HCT116 (cell line): Measurements from ENCODE around the gene RBMS1. TPM values are rescaled to one million over a fixed set of nuclear protein-coding genes. Genes with fewer than 3 reads are reported as not detected.

Experiments used
- ATAC-seq: fragments of 200-7000 bp; cut with Tn5 transposase; 2 replicates; pipeline ENCODE4 v1.9.1; 2020; ENCODE audit warnings: mild to moderate bottlenecking, moderate library complexity
- BruUV-seq: library from RNA; stranded (reverse); fragments of 400-500 nt; replicated peaks from 2 replicates; lab custom pipeline; 2021; lab: Mats Ljungman, UMichigan
- CTCF ChIA-PET: fragments of 300-600 bp; sonication (Branson Sonifier 250); formaldehyde crosslinking; loops from one replicate; lab custom pipeline; 2021; ENCODE audit warnings: antibody characterized with exemption; lab: Charles Lee
- POLR2A ChIA-PET: fragments of 300-600, 350-600 bp; sonication (Branson Sonifier 250); formaldehyde crosslinking; loops from one replicate; lab custom pipeline; 2021; ENCODE audit warnings: antibody characterized with exemption; lab: Charles Lee
- RAD21 ChIA-PET, 2 experiments: fragments of 300-600 bp; sonication (Branson Sonifier 250); formaldehyde crosslinking; loops; one replicate each; lab custom pipeline; 2023; ENCODE audit warnings: low total read pairs in 2 of 2; ENCODE audit not compliant: uncharacterized antibody in 2 of 2, unreplicated experiment in 2 of 2, low non-redundant PET in 1 of 2; lab: Charles Lee
- DNase-seq: peaks from one replicate; pipeline ENCODE4 v3.0.0-alpha.2; 2010; ENCODE audit warnings: low read depth, low spot score
- H2AFZ ChIP-seq: fragments of 200-600 bp; shearing (Covaris generic), sonication (generic); 2 replicates; pipeline ENCODE4 v1.6.1; 2017; ENCODE audit warnings: low read depth, mixed run types, mixed read lengths, antibody characterized with exemption, low read length; ENCODE audit not compliant: poor library complexity, severe bottlenecking
- H3K27ac ChIP-seq: 2 replicates; pipeline ENCODE4 v1.5.1; 2012; ENCODE audit warnings: low read depth, low read length
- H3K27me3 ChIP-seq: fragments of 200-600 bp; sonication (generic); 2 replicates; pipeline ENCODE4 v1.6.1; 2016; ENCODE audit warnings: mixed run types, low read length, mixed read lengths; ENCODE audit not compliant: insufficient read depth
- H3K36me3 ChIP-seq, 2 experiments: fragments of 200-500 bp in 1 of 2; fragments of 200-600 bp in 1 of 2; sonication (Bioruptor generic) in 1 of 2; sonication (generic) in 1 of 2; 2 replicates each; pipeline versions ENCODE4 v1.5.1 to v1.6.1; 2014 to 2016; ENCODE audit warnings: low read length in 2 of 2, inconsistent platforms in 1 of 2, mixed read lengths in 1 of 2, mixed run types in 1 of 2; ENCODE audit not compliant: insufficient read depth in 2 of 2, control insufficient read depth in 1 of 2
- H3K4me1 ChIP-seq, 2 experiments: fragments of 200-600 bp in 1 of 2; sonication (generic) in 1 of 2; 2 replicates each; pipeline versions ENCODE4 v1.5.1 to v1.6.1; 2012 to 2017; ENCODE audit warnings: low read length in 2 of 2, inconsistent platforms in 1 of 2, mild to moderate bottlenecking in 1 of 2, mixed read lengths in 1 of 2, mixed run types in 1 of 2, moderate library complexity in 1 of 2; ENCODE audit not compliant: insufficient read depth in 2 of 2, control insufficient read depth in 1 of 2
- H3K4me2 ChIP-seq: fragments of 200-600 bp; sonication (generic); 2 replicates; pipeline ENCODE4 v1.6.1; 2017; ENCODE audit warnings: mixed run types, low read length, mixed read lengths
- H3K4me3 ChIP-seq, 2 experiments: fragments of 200-600 bp in 1 of 2; sonication (generic) in 1 of 2; replicated peaks in 1 of 2; 2 replicates each; pipeline ENCODE4 v1.5.1; 2011 to 2016; ENCODE audit warnings: low read length in 2 of 2, control low read depth in 1 of 2, low read depth in 1 of 2, mild to moderate bottlenecking in 1 of 2, mixed read lengths in 1 of 2, mixed run types in 1 of 2
- H3K79me2 ChIP-seq: fragments of 200-600 bp; sonication (generic); 2 replicates; pipeline ENCODE4 v1.6.1; 2017; ENCODE audit warnings: mild to moderate bottlenecking, mixed run types, low read length, moderate library complexity, mixed read lengths; ENCODE audit not compliant: insufficient read depth
- H3K9ac ChIP-seq: fragments of 200-600 bp; sonication (generic); 2 replicates; pipeline ENCODE4 v1.6.1; 2016; ENCODE audit warnings: low read length, mixed read lengths
- H3K9me2 ChIP-seq: fragments of 200-600 bp; sonication (generic), shearing (Covaris generic); 2 replicates; pipeline ENCODE4 v1.6.1; 2017; ENCODE audit warnings: mixed run types, mild to moderate bottlenecking, moderate library complexity; ENCODE audit not compliant: insufficient read depth
- H3K9me3 ChIP-seq, 2 experiments: fragments of 200-500 bp in 1 of 2; fragments of 200-600 bp in 1 of 2; sonication (Bioruptor generic) in 1 of 2; sonication (generic) in 1 of 2; 2 replicates each; pipeline ENCODE4 v1.6.1; 2014 to 2017; ENCODE audit warnings: low read length in 2 of 2, mixed read lengths in 2 of 2, inconsistent platforms in 1 of 2, low read depth in 1 of 2, mild to moderate bottlenecking in 1 of 2, mixed run types in 1 of 2, moderate library complexity in 1 of 2; ENCODE audit not compliant: control insufficient read depth in 1 of 2, insufficient read depth in 1 of 2
- H4K20me1 ChIP-seq: fragments of 200-600 bp; sonication (generic), shearing (Covaris generic); 2 replicates; pipeline ENCODE4 v1.6.1; 2017; ENCODE audit warnings: mixed run types, mild to moderate bottlenecking, moderate library complexity; ENCODE audit not compliant: insufficient read depth
- CBX3 ChIP-seq: IDR thresholded peaks from 2 replicates; pipeline ENCODE4 v1.6.1; 2012; ENCODE audit warnings: low read depth
- CEBPB ChIP-seq: IDR thresholded peaks from 2 replicates; pipeline ENCODE4 v1.6.1; 2012; ENCODE audit warnings: low read depth
- EGR1 ChIP-seq: IDR thresholded peaks from 2 replicates; pipeline ENCODE4 v1.6.1; 2012; ENCODE audit warnings: low read depth
- ELF1 ChIP-seq: IDR thresholded peaks from 2 replicates; pipeline ENCODE4 v1.6.1; 2012; ENCODE audit warnings: low read depth, borderline replicate concordance
- EZH2 ChIP-seq: fragments of 200-600 bp; sonication (generic); IDR thresholded peaks from 2 replicates; pipeline ENCODE4 v1.6.1; 2017; ENCODE audit warnings: antibody characterized with exemption, mixed run types
- EZH2phosphoT487 ChIP-seq: fragments of 200-600 bp; IDR thresholded peaks from 2 replicates; pipeline ENCODE4 v1.6.1; 2018; ENCODE audit warnings: antibody characterized with exemption, borderline replicate concordance
- FOSL1 ChIP-seq: IDR thresholded peaks from 2 replicates; pipeline ENCODE4 v1.6.1; 2012; ENCODE audit warnings: low read depth
- POLR2A ChIP-seq: IDR thresholded peaks from 2 replicates; pipeline ENCODE4 v1.7.0; 2011; ENCODE audit warnings: borderline replicate concordance; ENCODE audit not compliant: insufficient read depth, insufficient read length; ENCODE audit errors: extremely low read depth
- POLR2AphosphoS5 ChIP-seq: IDR thresholded peaks from 2 replicates; pipeline ENCODE4 v1.6.1; 2011; ENCODE audit warnings: mild to moderate bottlenecking, low read depth, low read length, moderate library complexity
- RAD21 ChIP-seq: IDR thresholded peaks from 2 replicates; pipeline ENCODE4 v1.6.1; 2012; ENCODE audit warnings: low read depth, mild to moderate bottlenecking
- SP1 ChIP-seq: IDR thresholded peaks from 2 replicates; pipeline ENCODE4 v1.6.1; 2012; ENCODE audit warnings: low read depth
- TCF7L2 ChIP-seq: IDR thresholded peaks from 2 replicates; pipeline ENCODE4 v1.7.0; 2011; ENCODE audit warnings: borderline replicate concordance, inconsistent platforms; ENCODE audit not compliant: insufficient read depth, insufficient read length; ENCODE audit errors: extremely low read depth
- YY1 ChIP-seq: IDR thresholded peaks from 2 replicates; pipeline ENCODE4 v1.6.1; 2011; ENCODE audit warnings: low read length, low read depth, moderate library complexity, mild to moderate bottlenecking; ENCODE audit not compliant: insufficient replicate concordance; ENCODE audit errors: extremely low read depth
- ZFX ChIP-seq: fragments of 450-650 bp; IDR thresholded peaks from 2 replicates; pipeline ENCODE4 v1.6.1; 2017
- ZNF274 ChIP-seq: fragments of 200-500 bp; sonication (Bioruptor generic); IDR thresholded peaks from 2 replicates; pipeline ENCODE4 v1.6.1; 2014; ENCODE audit warnings: mild to moderate bottlenecking, low read depth, low read length, inconsistent platforms
- intact Hi-C: fragments of 100-400 bp; cut with micrococcal nuclease; formaldehyde crosslinking; loops from 2 replicates; pipeline ENCODE4 v1.10.0; 2022
- total RNA-seq: library from RNA; stranded (reverse); gene quantifications from one replicate; pipeline ENCODE4 v1.2.1, GENCODE V29; 2021; ENCODE audit not compliant: unreplicated experiment
- TF ChIP-seq, protein P1 (sequence below): IDR thresholded peaks from 2 replicates; pipeline ENCODE4 v1.6.1; 2012
- TF ChIP-seq, protein P2 (sequence below): IDR thresholded peaks from 2 replicates; pipeline ENCODE4 v1.6.1; 2012; ENCODE audit warnings: low read depth
- TF ChIP-seq, protein P3 (sequence below): IDR thresholded peaks from 2 replicates; pipeline ENCODE4 v1.6.1; 2011; ENCODE audit warnings: mild to moderate bottlenecking, low read length, moderate library complexity; ENCODE audit not compliant: insufficient replicate concordance; ENCODE audit errors: extremely low read depth
- TF ChIP-seq, protein P4 (sequence below): IDR thresholded peaks from 2 replicates; pipeline ENCODE4 v1.6.1; 2012
- TF ChIP-seq, protein P5 (sequence below), 3 experiments: fragments of 200-600 bp in 1 of 3; sonication (generic) in 1 of 3; IDR thresholded peaks in 2 of 3; conservative IDR thresholded peaks in 1 of 3; 2 replicates each; pipeline ENCODE4 v1.5.1; 2012 to 2017; ENCODE audit warnings: low read depth in 2 of 3, low read length in 2 of 3, antibody characterized with exemption in 1 of 3, borderline replicate concordance in 1 of 3, control low read depth in 1 of 3, mild to moderate bottlenecking in 1 of 3, mixed read lengths in 1 of 3, mixed run types in 1 of 3, moderate library complexity in 1 of 3; ENCODE audit not compliant: insufficient read depth in 1 of 3

Gene RBMS1
- total RNA-seq, 1 experiment from 2014 or later: 17.6 TPM

DNA sequence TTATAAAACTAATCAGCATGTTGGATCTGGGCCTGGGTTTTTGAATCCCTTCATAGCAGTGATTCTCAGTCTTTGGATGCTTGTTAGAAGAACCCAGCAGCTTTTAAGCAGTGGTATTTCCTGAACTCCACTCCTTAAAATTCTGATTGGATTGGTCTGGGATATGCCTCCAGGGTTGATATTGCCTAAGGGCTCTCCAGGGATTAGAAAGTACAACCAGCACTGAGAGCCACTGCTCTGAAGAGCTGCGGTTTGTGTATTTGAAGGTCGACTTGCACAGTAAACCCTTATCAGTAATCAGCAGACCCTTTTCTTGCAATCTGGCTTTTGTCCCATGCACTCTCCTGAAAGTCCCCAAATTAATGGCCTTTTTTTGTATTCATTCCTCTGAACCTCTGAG lies 17.0 kb upstream of the RBMS1 start:
- Histone ChIP-seq H3K79me2 (no peaks in the 10 kb centered on the region), H3K36me3 (no peaks in the 10 kb centered on the region), H3K9ac (no peak overlapping the region), H4K20me1 (no peaks in the 10 kb centered on the region), H2AFZ (no peak overlapping the region), H3K4me1 (no peaks in the 10 kb centered on the region), H3K4me3 (no peak overlapping the region), H3K4me2 (no peak overlapping the region), H3K9me2 (no peaks in the 10 kb centered on the region), H3K9me3 (no peaks in the 10 kb centered on the region), H3K27me3 (no peaks in the 10 kb centered on the region), H3K27ac (no peak overlapping the region)
- ChIA-PET POLR2A (no interaction called here), CTCF (no interaction called here), RAD21 (no interaction called here)
- DNase-seq (no peak), ATAC-seq (no peak)
- TF ChIP-seq, protein P1, sequence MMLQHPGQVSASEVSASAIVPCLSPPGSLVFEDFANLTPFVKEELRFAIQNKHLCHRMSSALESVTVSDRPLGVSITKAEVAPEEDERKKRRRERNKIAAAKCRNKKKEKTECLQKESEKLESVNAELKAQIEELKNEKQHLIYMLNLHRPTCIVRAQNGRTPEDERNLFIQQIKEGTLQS: no peak
- TF ChIP-seq SP1 (no peak), EGR1 (no peak), TCF7L2 (no peak), YY1 (no peak), ZNF274 (no peak), RAD21 (no peak), POLR2A (no peak), ELF1 (no peak), FOSL1 (no peak), EZH2phosphoT487 (no peak), CEBPB (no peak), ZFX (no peak), EZH2 (no peak), CBX3 (no peak), POLR2AphosphoS5 (no peak)
- TF ChIP-seq, protein P2, sequence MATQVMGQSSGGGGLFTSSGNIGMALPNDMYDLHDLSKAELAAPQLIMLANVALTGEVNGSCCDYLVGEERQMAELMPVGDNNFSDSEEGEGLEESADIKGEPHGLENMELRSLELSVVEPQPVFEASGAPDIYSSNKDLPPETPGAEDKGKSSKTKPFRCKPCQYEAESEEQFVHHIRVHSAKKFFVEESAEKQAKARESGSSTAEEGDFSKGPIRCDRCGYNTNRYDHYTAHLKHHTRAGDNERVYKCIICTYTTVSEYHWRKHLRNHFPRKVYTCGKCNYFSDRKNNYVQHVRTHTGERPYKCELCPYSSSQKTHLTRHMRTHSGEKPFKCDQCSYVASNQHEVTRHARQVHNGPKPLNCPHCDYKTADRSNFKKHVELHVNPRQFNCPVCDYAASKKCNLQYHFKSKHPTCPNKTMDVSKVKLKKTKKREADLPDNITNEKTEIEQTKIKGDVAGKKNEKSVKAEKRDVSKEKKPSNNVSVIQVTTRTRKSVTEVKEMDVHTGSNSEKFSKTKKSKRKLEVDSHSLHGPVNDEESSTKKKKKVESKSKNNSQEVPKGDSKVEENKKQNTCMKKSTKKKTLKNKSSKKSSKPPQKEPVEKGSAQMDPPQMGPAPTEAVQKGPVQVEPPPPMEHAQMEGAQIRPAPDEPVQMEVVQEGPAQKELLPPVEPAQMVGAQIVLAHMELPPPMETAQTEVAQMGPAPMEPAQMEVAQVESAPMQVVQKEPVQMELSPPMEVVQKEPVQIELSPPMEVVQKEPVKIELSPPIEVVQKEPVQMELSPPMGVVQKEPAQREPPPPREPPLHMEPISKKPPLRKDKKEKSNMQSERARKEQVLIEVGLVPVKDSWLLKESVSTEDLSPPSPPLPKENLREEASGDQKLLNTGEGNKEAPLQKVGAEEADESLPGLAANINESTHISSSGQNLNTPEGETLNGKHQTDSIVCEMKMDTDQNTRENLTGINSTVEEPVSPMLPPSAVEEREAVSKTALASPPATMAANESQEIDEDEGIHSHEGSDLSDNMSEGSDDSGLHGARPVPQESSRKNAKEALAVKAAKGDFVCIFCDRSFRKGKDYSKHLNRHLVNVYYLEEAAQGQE: no peak
- TF ChIP-seq, protein P3, sequence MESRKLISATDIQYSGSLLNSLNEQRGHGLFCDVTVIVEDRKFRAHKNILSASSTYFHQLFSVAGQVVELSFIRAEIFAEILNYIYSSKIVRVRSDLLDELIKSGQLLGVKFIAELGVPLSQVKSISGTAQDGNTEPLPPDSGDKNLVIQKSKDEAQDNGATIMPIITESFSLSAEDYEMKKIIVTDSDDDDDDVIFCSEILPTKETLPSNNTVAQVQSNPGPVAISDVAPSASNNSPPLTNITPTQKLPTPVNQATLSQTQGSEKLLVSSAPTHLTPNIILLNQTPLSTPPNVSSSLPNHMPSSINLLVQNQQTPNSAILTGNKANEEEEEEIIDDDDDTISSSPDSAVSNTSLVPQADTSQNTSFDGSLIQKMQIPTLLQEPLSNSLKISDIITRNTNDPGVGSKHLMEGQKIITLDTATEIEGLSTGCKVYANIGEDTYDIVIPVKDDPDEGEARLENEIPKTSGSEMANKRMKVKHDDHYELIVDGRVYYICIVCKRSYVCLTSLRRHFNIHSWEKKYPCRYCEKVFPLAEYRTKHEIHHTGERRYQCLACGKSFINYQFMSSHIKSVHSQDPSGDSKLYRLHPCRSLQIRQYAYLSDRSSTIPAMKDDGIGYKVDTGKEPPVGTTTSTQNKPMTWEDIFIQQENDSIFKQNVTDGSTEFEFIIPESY: no peak
- TF ChIP-seq, protein P4, sequence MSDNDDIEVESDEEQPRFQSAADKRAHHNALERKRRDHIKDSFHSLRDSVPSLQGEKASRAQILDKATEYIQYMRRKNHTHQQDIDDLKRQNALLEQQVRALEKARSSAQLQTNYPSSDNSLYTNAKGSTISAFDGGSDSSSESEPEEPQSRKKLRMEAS: no peak
- TF ChIP-seq, protein P5, sequence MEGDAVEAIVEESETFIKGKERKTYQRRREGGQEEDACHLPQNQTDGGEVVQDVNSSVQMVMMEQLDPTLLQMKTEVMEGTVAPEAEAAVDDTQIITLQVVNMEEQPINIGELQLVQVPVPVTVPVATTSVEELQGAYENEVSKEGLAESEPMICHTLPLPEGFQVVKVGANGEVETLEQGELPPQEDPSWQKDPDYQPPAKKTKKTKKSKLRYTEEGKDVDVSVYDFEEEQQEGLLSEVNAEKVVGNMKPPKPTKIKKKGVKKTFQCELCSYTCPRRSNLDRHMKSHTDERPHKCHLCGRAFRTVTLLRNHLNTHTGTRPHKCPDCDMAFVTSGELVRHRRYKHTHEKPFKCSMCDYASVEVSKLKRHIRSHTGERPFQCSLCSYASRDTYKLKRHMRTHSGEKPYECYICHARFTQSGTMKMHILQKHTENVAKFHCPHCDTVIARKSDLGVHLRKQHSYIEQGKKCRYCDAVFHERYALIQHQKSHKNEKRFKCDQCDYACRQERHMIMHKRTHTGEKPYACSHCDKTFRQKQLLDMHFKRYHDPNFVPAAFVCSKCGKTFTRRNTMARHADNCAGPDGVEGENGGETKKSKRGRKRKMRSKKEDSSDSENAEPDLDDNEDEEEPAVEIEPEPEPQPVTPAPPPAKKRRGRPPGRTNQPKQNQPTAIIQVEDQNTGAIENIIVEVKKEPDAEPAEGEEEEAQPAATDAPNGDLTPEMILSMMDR (IDR thresholded peaks at IDR 0.05 in 2 of 3, conservative IDR thresholded peaks at IDR 0.05 in 1 of 3; ENCODE audit: borderline replicate concordance in 1 of 3, insufficient read depth in 1 of 3, low read depth in 2 of 3, low read length in 2 of 3): no peak
- intact Hi-C loops: no loop called here
- BruUV-seq: no TSS peak
